GM21526 (cell line): ENCODE data around the gene ZNF883.
"Not testable (repeated sequence)": the region's sequence is repeated elsewhere in the genome, so short reads cannot be mapped to it uniquely, and the experiment has no call there.

Experiments used
- ATAC-seq: cut with Tn5 transposase; IDR thresholded peaks from one replicate; pipeline ENCODE4 v1.9.1; 2021; ENCODE audit warnings: moderate library complexity; ENCODE audit not compliant: unreplicated experiment, low FRiP score

ZNF883 gene

DNA sequence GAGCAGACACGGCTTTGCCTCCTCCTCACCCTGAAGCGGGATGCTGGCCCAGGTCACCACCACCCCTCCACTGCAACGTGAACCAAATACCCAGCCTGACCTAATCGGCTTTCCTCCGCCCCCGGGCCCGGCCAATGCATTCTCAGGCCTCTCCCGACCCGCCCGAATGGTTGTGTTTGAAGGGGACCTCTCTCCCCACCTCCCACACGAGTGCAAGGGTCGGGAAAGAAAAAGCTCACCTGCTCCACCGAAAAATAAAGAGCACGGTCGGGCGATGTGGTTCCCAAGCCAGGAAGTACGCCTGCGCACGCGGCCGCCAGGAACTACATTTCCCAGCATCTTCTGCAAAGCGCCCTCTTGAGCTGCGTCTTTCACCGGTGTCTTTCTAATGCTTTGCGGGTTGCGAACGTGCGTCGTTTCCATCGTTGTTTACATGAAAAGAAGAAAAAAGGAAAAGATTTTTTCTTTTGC, at the start of gene ZNF883:
Gene ZNF883, minus strand, starts transcription at position 282 of the 471 bp plus-strand sequence.
- no peak for ATAC-seq

DNA sequence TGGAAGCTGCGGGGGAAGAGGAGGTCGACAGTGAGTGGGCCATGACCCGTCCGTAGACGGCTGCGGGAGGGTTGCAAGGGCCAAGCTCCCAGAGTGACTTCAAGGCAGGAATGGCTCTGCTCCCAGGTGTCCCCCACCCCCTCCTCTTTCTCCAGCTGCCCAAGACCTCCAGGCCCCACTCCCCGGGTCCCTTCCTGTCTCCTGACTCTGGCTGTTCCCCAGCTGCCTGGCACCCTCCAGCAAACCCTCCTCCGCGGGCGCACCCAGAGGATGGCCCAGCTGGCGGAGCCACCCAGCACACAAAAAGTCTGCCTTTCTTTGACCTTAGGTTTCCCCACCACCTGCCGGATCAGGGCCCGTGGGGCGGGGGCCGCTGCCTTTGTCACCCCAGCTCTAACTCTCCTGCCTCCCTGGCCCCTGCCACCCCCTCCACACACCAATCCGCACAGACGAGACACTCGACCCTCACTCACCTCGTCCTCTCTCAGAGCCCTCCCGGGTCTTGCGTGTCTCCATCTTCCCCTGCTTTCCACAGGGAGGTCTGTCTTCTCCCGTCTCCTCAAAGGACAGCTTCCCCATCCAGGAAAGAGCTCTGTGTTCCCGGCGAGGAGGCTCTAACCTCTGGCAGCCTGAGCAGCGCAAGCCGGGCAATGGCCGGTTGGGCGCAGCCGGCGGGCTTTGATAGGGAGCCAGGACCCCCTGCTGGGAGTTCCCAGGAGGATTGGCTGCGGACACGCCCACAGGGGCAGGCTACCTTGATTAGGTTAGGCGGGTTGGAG, 49.3 kb upstream of the ZNF883 start:
- not testable (repeated sequence) for ATAC-seq

DNA sequence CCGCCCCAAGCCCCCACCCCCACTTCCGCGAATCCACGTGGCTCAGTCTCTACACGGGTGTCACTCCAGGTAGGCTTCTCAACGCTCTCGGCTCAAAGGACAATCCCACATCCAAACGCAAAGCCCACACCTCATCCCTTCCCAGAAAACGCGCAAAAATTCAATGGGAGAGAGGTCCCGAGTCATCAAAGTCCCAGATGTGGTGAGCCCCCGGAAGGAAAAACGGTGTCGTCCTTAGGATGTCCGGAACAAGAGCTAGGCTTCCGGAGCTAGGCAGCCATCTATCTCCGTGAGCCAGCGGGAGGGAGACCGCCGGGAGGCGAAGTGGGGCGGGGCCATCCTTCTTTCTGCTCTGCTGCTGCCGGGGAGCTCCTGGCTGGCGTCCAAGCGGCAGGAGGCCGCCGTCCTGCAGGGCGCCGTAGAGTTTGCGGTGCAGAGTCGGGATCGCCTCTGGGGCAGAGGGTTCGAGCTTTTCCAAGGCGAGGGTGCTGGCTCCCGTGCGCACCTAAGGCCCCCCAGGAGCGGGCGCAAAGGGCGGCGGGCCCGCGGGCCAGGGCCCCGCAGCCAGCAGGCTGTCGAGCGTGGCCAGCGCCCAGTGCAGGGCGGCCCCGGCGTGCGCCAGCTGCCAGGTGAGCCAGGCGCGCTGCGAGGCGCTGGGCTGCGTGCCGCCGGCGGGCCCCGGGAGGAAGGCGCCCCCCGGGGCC, 47.7 kb upstream of the ZNF883 start:
- not testable (repeated sequence) for ATAC-seq

DNA sequence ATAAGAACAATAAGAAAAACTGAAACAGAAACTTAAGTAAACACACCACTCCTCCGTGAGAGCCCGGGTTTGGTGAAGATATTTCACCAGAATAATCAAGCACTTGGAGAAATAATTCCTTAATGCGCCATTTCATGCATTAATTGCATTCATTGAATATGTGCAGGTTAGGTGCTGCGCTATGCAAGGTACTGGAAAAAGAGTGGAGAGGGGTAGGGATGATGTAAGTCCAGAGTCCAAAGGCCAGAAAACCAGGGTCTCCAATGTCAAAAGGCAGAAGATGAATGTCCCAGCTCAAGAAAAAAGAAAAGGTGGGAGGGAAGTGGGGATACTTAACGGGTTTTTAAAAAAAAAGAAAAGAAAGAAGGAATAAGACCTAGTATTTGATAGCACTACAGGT, 45.2 kb upstream of the ZNF883 start:
- no peak for ATAC-seq

DNA sequence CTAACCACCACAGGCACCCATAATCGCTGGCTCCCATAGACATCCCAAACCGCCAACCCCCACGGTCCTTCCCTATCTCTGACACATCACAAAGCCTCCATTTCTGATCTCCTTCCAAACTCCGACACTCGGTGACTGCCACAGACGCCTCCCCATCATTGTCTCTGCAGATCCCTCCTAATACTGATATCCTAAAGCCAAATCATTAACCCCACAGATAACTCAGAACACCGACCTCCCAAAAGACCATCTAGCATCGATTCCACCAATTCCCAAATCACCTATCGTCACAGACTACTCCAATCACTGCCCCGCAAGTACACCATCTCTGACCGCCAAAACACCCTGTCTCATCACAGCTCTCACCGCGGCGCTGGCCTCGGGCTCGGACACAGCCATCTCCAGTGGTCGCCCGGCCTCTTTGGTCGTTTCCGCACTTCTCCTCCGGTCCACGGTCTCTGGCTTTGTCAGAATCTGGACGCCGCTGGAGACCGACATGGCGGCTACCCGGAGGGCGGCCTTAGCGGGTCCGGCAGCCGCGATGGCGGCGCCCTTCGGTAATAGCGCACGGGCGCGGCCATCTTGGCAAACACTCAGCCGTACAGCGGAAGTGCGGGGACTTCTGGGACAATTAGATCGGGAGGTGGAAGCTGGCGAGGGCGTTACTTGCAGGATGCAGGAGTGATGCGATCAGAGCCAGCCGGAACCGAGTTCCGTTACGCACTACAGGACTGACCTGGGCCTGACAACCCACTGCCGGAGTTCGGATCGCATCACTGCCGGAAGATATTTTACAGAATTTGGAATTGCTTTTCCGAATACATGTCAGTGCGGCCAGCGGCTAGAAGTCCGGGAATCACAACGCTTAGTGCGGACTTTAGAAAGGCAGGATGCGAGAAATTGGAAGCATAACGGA, 44.5 kb upstream of the ZNF883 start, which contains the start of gene ZFP37:
Gene ZFP37, minus strand, starts transcription at position 534 of the 916 bp plus-strand sequence. Its CDS starts 36 bp downstream, at position 498.
- ATAC-seq = peak; percentile 97

DNA sequence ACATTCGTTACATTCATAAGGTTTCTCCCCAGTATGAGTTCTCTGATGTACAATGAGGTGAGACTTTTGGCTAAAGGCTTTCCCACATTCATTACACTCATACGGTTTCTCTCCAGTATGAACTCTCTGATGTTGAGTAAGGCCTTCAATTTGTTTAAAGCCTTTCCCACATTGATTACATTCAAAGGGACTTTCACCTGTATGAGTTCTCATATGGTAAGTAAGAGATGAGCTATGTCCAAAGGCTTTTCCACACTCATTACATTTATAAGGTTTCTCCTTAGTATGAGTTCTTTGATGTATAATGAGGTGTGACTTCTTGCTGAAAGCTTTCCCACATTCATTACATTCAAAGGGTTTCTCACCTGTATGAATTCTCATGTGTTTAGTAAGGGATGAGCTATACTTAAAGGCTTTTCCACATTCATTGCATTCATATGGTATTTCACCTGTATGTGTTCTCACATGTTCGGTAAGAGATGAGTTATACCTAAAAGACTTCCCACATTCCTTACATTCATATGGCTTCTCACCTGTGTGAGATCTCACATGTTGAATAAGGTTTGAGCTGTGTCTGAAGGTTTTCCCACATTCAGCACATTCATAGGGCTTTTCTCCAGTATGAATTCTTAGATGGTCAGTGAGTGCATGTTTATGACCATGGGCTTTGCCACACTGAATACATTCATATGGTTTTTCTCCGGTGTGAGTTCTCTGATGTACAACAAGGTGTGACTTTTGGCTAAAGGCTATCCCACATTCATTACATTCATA, 31.1 kb upstream of the ZNF883 start:
- ATAC-seq = no peak

DNA sequence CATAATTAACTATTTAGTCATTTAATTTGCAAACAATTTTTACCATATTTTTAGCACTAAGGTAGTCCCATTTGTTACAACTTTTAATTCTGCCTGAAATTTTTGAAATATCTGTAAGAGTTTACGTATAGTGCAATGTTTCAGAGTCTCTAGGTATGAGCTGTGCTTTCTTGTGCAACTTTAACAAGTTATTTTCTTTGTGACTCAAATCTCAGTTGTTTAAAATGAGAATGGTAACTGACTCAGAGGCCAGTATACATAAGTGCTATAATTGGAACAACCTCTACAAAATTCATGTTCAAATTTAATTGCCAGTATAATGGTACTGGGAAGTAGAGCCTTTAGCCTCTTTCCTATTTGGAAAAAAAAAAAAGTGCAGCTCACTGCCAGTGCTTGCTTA, 14.2 kb upstream of the ZNF883 start:
- ATAC-seq = no peak

DNA sequence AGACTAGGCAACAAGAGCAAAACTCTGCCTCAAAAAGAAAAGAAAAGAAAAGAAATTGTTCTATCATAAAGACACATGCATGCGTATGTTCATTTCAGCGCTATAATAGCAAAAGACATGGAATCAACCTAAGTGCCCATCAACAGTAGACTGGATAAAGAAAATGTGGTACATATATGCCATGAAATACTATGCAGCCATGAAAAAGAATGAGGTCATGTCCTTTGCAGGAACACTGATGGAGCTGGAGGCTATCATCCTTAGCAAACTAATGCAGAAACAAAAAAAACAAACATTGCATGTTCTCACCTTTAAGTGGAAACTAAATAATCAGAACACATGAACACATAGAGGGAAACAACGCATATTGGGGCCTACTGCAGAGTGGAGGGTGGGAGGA, 6.3 kb upstream of the ZNF883 start:
- ATAC-seq = no peak

DNA sequence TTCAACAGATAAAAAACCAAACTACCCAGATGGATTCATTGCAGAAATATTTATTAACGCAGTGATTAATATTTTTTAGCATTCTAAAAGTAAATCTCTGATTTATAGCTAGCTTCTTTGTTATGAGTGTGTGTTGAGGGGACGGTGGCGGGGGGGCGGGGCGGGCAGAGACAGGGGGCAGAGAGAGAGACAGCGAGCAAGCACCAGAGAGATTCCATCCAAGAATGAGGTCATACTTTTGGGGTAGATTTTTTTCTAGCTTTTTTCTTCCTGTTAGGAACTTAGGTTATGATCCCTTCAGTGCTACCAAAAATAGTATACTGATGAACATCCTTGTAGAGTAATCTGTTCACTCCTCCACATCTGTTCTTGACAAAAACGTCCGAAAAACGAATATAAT, 500 bp upstream of the ZNF883 start:
- ATAC-seq = no peak

DNA sequence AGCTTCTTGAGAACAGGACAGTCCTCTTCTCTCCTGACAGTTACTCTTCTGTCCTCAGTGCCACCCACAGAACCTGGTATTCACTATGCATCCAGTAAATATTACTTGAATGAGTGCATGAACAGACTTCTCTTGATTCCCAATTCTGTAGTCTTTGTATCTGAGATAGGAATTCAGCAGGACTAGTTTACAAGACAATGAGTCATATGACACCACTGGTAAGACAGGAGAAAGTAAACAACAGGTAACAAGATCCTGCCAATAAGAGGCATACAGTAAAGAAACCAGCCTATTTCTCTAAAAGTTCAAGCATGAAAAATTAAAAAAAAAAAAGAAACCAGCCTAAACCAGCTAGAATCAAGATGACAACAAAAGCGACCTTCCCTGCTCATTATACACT, 6.2 kb downstream of the ZNF883 start:
- ATAC-seq = no peak

DNA sequence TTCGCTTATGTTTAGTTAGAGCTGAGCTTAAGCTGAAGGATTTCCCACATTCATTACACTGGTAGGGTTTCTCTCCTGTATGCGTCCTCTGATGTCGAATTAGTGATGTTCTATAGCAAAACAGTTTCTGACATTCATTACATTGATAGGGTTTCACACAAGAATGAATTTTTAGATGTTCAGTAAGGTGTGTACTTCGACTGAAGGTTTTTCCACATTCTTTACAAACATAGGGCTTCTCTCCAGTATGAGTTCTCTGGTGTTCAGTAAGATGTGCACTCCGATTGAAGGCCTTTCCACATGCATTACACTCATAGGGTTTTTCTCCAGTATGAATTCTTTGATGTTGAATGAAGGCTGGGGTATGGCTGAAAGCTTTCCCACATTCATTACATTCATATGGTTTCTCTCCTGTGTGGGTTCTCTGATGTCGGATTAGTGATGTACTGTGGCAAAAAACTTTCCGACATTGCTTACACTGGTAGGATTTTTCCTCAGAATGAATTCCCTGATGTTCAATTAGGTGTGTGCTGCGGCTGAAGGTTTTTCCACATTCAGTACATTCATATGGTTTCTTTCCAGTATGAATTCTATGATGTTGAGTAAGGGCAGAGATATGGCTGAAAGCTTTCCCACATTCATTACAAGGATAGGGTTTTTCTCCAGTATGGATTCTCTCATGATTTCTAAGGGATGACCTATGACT, 14.6 kb downstream of the ZNF883 start:
- ATAC-seq = no peak

DNA sequence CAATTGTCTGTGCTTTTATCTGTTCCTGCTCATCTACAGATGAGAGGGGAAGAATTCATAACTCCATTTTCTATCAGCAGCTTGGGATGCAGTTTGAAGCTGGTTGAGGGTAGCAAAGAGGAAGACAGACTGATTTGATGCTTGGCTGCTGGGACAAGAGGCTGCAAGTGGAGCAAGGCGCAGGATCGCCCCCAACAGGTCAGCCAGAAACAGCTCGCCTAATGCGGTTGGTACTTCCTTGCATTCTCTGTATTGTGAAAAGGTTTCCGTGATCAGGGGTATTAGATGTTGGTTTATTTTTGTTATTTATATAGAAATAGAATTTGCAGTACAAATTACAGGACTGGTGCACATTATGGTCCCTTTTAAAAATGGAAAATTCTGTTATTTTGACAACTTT, 40.6 kb downstream of the ZNF883 start:
- ATAC-seq = no peak

DNA sequence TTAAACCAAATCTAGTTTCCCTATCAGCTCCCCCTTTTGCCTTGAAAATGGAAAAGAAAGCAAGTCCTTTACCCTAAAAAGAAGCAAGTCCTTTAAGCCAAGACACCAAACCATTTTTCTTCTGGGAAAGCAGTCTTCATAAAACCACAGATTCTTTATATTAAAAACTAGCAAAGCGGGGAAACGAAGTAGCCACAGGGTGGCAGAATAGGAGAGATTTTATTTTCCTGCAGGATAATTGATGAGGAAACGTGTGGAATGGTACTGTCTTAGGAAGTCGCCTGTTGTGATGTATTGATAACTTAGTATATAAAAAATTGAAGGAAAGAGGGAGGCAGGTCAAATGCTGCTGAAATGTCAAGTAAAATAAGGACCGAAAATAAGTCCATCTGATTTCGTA, 41.1 kb downstream of the ZNF883 start:
- no peak for ATAC-seq

DNA sequence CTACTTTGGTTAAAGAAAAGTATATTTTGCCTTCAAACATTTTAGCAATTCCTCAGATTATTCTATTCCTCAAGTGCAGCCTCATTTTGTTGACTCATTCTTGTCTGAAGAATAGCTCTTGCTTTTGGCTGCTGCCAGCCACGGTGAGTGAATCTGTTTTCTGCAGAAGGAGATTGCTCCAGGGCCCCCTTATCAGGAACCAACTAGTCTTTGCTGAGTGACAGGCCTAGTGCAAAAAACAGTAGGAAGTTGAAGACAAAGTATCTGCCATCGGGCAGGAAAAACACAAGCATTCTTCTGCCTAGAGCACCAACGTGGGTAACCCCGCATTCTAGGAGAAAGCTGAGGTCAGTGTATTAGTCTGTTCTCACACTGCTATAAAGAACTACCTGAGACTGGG, 42.3 kb downstream of the ZNF883 start:
- no peak for ATAC-seq

DNA sequence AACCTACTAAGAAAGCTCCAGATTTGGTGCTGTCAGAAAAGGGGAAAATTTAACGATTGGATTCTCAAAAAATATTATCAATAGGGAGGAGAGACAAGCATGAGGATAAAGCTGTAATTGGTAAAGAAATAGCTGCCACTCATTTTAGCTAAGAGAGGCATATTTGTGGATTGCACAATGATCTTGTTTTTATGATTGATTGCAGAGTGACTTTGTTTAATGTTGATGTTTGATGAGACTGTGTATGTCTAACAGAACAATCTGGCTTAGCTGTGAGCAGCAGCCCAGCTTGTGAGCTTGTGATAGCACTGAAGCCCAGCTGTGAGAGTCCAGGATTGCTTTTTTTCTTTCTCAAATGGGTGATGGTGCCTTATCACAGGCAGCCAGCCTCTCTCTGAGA, 56.4 kb downstream of the ZNF883 start:
- ATAC-seq = no peak

DNA sequence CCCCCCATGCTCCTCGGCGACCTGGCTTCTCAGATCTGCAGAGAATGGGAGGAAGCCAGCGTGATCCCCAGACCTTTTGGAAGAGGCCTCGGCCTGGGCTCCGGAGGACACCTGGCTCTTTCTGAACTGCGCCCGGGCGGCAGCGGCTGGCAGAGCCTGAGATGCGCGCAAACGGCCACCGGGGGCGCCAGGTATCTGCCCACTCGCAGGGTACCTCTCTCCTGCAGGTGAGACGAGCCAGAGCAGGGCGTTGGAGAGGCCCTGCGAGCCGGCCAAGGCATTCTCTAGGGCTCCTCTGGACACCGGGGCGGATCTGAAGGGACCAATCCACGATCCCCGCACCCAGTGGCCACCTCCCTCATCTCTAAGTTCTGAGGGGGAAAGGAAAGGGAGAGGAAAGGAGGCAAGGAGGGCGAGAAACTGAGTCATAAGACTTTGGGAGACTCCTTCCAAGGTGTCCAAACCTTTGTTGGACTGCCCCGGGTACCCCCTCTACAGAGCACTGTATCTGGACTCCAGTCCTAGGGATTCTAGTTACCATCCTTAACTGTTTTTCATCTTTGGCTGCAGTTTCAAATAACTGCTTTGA, 66.3 kb downstream of the ZNF883 start:
- no peak for ATAC-seq

DNA sequence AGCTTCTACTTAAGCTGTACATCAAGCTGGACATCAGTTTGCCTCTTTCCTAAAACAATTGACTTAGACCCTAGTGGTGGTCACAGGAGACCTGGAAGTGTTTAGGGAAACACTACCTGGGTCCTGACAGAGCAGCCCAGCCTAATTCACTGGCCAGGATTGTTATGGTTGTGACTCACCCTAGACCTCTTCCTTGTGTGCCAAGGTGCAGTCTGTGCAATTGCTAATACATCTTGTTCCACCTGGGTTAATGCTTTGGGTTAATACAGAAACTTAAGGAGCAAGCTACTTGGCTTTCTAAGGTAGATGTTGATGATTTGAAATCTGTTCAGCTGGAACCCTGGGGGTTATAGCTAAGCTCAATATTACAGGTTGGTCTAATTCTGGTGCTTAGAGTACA, 72.6 kb downstream of the ZNF883 start:
- no peak for ATAC-seq

DNA sequence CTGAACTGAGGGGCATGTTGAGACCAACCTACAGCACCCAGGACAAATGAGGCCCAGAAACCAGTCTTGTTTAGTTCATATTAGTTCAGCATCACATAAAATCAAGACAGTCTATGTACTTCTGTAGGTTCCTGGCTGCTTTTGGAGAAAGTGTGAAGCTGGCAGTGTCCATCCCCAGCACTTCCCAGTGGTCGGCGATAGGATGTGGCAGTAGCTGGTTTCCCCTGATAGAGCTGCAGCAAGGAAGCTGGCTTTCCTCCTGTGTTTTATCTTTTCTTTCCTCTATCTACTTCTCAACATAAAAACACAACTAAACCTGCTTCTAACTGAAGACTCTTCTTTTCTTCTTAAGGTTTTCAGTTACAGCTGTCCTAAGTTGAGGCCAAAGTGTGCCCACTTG, 78.3 kb downstream of the ZNF883 start:
- ATAC-seq = no peak

DNA sequence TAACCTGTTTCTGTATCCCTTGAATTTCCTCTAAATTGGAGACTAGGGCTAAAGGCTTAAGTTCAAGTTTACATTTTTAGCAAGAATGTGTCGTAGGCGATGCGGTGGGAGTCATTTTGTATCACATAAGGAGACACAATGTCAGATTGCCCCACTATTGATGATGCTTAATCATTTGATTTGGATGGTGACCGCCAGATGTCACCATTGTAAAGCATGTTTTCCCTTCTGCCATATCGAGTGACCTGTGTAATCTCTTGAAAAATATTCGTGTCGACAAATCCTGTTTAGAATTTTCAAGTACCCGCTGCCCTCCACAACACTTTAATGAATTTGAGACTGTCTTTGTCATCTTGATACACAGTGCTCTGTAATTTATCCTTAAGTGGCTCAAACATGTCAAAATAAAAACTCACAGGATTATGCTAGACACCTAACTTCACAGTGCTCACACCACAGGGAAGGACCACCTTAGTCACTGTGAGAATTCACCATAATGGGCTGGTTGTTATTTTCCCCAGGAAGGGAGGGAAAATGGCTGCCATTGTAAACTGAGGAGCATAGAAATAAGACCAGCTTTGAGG, 86.8 kb downstream of the ZNF883 start:
- no peak for ATAC-seq
